Measurements from ENCODE around the gene MGMT.

The MGMT gene

DNA sequence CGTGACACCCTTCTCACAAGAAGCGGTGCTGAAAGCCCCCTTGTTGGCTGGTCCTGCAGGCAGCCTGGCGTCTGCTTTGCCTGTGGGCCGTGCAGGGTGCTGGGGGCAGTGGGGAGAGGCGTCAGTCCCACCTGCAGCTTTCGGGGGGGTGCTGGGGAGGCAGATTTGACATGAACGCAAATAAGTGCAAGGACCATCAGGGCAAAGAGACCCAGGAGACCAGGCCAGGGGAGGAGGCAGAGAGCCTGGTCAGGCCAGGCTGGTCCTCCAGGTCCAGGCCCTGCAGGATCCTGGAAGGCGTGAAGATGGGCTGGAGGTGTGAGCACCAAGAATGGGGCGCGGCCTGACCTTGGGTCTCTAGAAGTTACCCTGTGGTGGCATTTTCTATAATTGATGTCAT is 81.6 kb downstream of the MGMT start:
- CTCF ChIA-PET: interaction anchor here (0.8 kb wide), 1 partner anchor 472 kb away, joined by 3 read pairs; no protein-coding TSS in a partner anchor

DNA sequence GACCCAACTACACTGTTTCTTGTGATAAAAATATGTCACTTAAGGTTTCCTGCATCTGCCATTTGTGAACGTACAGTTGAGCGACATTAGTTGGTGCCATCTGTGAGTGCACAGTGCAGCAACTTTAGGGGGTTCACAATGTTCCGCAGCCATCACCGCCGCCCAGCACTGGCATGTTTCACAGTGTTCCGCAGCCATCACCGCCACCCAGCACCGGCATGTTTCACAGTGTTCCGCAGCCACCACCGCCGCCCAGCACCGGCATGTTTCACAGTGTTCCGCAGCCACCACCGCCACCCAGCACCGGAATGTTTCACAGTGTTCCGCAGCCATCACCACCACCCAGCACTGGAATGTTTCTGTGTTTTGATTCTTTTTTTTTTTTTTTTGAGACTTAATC is 83.0 kb downstream of the MGMT start:
- POLR2A ChIA-PET (ENCODE audit: low non-redundant PET): no interaction called here

More for the DNA sequence above, 81.6 kb downstream of the MGMT start:
- TF ChIP-seq, protein P1, sequence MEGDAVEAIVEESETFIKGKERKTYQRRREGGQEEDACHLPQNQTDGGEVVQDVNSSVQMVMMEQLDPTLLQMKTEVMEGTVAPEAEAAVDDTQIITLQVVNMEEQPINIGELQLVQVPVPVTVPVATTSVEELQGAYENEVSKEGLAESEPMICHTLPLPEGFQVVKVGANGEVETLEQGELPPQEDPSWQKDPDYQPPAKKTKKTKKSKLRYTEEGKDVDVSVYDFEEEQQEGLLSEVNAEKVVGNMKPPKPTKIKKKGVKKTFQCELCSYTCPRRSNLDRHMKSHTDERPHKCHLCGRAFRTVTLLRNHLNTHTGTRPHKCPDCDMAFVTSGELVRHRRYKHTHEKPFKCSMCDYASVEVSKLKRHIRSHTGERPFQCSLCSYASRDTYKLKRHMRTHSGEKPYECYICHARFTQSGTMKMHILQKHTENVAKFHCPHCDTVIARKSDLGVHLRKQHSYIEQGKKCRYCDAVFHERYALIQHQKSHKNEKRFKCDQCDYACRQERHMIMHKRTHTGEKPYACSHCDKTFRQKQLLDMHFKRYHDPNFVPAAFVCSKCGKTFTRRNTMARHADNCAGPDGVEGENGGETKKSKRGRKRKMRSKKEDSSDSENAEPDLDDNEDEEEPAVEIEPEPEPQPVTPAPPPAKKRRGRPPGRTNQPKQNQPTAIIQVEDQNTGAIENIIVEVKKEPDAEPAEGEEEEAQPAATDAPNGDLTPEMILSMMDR (conservative IDR thresholded peaks at IDR 0.05; ENCODE audit: low read depth): no peak
- no peak overlapping the region for H3K27ac ChIP-seq
- POLR2A ChIA-PET (ENCODE audit: low non-redundant PET): no interaction called here
- DNase-seq (ENCODE audit: low spot score): no peak

DNA sequence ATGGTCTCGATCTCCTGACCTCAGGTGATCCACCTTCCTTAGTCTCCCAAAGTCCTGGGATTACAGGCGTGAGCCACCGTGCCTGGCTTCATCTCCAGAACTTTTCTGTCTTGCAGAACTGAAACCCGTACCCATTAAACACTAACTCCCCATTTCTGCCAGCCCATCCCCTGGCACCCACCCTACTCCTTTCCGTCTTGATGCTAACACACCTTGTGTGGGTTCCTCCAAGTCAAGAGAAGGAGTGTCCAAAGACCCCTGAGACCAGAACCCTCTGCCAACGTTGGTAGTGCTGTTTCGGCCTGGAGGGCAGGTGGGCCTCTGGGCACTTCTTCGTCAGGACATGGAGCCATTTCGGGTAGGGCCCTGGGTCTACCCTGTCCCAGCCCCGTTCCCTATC is 83.6 kb downstream of the MGMT start:
- DNase-seq (ENCODE audit: low spot score): no peak
- no peak overlapping the region; the same call in 1 of the 2 replicates for H3K27ac ChIP-seq
- TF ChIP-seq, protein P1 (conservative IDR thresholded peaks at IDR 0.05; ENCODE audit: low read depth): no peak
- CTCF ChIA-PET: no interaction called here
- POLR2A ChIA-PET (ENCODE audit: low non-redundant PET): no interaction called here

More for the DNA sequence above, 83.0 kb downstream of the MGMT start:
- TF ChIP-seq, protein P1 (conservative IDR thresholded peaks at IDR 0.05; ENCODE audit: low read depth): no peak
- no peak overlapping the region for H3K27ac ChIP-seq
- DNase-seq (ENCODE audit: low spot score): no peak
- CTCF ChIA-PET: no interaction called here

DNA sequence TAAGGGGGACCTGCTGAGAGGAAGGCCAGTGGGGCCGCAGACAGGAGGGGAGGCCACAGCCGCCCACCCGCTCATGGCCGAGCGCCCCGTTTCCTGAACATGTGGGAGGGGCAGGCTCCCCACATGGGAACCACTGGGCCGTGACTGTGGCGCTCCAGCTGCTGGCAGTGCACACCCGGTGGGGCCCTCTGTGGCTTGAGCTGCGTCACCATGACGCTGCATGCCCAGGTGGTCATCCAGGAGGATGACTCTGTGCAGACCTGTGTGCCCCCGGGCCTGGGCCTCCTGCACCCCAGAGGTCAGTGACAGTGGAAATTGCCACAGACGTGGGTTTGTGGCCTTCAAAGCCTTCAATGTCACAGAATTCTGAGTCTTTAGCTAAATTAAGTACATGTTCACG is 85.1 kb downstream of the MGMT start:
- no peak overlapping the region for H3K27ac ChIP-seq
- ChIA-PET POLR2A (ENCODE audit: low non-redundant PET) (no interaction called here), CTCF (interaction anchor here (0.7 kb wide), 1 partner anchor 471 kb away, joined by 6 read pairs; no protein-coding TSS in a partner anchor)
- TF ChIP-seq, protein P1 (conservative IDR thresholded peaks at IDR 0.05; ENCODE audit: low read depth): no peak
- no peak for DNase-seq (ENCODE audit: low spot score)

DNA sequence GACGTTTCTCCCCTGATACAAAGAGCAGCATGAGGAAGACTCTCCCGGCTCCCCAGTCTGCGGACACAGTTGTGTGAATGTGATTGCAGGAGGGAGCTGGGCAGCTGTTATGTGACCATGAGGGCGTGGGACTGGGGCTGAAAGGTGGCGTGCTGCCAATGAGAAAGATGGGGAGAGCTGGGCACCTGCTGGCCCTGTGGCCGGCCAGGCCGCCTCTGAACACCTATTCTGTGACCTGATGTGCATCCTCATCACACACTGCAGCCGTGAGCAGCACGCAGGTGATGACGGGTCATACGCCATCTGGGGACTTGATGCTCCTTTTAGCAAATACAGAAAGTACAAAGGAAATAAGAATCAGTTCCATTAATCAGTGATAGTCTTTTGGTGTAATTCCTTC is 86.9 kb downstream of the MGMT start:
- no peak overlapping the region for H3K27ac ChIP-seq
- TF ChIP-seq, protein P1 (conservative IDR thresholded peaks at IDR 0.05; ENCODE audit: low read depth): no peak
- no peak for DNase-seq (ENCODE audit: low spot score)
- ChIA-PET POLR2A (ENCODE audit: low non-redundant PET) (no interaction called here), CTCF (interaction anchor here (0.6 kb wide), 1 partner anchor 21 kb away, joined by 3 read pairs; no protein-coding TSS in a partner anchor)

DNA sequence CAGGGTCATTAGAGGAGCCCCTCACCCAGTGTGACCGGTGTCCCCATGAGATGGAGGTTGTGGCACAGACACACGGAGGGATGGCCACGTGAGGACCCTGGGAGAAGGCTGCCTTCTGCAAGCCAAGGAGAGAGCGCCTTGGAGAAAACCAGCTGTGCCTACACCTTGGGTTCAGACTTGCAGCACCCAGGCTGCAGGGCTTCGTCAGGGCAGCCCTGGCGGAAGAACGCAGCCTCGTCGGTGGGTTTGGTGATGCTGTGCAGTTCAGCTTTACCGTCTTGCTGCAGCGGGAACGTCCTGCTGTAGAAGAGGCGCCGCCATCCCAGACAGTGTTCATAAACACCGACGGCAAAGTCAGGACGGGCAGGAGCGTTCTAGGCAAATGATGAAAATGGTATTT is 89.3 kb downstream of the MGMT start:
- ChIA-PET CTCF (no interaction called here), POLR2A (ENCODE audit: low non-redundant PET) (no interaction called here)
- no peak overlapping the region for H3K27ac ChIP-seq
- TF ChIP-seq, protein P1 (conservative IDR thresholded peaks at IDR 0.05; ENCODE audit: low read depth): no peak
- no peak for DNase-seq (ENCODE audit: low spot score)

DNA sequence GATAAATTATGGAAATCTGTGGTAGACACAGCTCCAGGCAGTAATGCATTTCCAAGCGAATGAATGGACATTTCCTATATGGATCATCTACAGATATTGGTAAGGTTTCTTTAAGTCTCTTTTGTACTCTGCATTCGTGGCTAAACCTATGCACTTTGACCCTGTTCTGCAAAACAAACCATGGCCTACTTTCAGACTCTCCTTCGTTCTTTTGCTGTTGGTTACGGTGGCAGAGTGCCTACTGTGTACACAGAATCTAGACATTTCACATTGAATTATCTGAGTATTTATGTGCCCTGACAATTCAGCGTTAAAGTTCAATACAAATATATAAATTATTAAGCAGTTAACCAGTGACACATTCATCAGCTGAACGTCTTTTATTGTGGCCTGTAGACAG is 93.3 kb downstream of the MGMT start:
- ChIA-PET POLR2A (ENCODE audit: low non-redundant PET) (no interaction called here), CTCF (no interaction called here)
- no peak overlapping the region for H3K27ac ChIP-seq
- TF ChIP-seq, protein P1 (conservative IDR thresholded peaks at IDR 0.05; ENCODE audit: low read depth): no peak
- no peak for DNase-seq (ENCODE audit: low spot score)
